Measurements from ENCODE around the gene CCDC185.

CCDC185 gene

DNA sequence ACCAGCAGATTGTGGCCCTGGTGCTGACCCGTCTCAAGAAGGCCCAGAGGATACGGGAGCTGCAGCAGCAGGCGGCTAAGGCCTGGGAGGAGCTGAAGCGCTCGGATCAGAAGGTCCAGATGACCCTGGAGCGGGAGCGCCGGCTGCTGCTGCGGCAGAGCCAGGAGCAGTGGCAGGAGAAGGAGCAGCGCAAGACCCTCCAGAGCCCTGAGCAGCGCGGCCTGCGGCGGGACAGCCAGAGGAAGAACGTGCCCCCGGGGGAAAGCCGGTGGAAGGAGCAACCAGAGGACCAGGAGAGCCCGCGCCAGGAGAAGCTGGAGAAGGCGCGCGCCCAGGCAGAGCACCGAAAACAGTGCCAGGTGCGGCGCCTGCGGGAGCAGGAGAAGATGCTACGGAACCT, 1.0 kb downstream of the CCDC185 start:
- TF ChIP-seq TEAD4 (IDR thresholded peaks at IDR 0.05): no peak
- TF ChIP-seq RAD21 (IDR thresholded peaks at IDR 0.05; ENCODE audit: low read depth): no peak
- no peak for TF ChIP-seq YY1 (IDR thresholded peaks at IDR 0.05; ENCODE audit: low read depth)
- no peak for TF ChIP-seq EP300 (IDR thresholded peaks at IDR 0.05; ENCODE audit: borderline replicate concordance)
- no peak for TF ChIP-seq TAF1 (IDR thresholded peaks at IDR 0.05; ENCODE audit: low read depth)
- no peak for TF ChIP-seq TCF12 (IDR thresholded peaks at IDR 0.05; ENCODE audit: low read depth)

DNA sequence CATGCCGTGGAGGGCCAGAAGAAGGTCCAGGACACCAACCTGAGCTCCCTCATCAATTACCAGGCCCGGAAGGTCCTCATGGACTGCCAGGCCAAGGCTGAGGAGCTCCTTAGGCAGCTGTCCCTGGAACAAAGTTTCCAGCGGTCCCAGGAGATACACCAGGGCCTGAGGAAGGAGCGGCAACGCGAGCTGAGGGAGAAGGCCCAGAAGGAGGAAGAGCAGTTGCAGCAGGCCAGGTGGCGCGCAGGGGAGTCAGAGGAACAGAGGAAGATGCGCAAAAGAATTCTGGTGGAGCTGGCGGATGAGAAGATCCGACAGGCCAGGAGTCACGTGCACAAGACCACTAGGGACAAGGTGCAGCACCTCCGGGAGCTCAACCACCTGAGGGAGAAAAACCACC, 1.5 kb downstream of the CCDC185 start:
- TF ChIP-seq, protein P1, sequence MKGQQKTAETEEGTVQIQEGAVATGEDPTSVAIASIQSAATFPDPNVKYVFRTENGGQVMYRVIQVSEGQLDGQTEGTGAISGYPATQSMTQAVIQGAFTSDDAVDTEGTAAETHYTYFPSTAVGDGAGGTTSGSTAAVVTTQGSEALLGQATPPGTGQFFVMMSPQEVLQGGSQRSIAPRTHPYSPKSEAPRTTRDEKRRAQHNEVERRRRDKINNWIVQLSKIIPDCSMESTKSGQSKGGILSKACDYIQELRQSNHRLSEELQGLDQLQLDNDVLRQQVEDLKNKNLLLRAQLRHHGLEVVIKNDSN (IDR thresholded peaks at IDR 0.05): no peak
- TF ChIP-seq TEAD4 (IDR thresholded peaks at IDR 0.05) (no peak), NFIC (IDR thresholded peaks at IDR 0.05) (no peak), CEBPB (IDR thresholded peaks at IDR 0.05) (no peak)

DNA sequence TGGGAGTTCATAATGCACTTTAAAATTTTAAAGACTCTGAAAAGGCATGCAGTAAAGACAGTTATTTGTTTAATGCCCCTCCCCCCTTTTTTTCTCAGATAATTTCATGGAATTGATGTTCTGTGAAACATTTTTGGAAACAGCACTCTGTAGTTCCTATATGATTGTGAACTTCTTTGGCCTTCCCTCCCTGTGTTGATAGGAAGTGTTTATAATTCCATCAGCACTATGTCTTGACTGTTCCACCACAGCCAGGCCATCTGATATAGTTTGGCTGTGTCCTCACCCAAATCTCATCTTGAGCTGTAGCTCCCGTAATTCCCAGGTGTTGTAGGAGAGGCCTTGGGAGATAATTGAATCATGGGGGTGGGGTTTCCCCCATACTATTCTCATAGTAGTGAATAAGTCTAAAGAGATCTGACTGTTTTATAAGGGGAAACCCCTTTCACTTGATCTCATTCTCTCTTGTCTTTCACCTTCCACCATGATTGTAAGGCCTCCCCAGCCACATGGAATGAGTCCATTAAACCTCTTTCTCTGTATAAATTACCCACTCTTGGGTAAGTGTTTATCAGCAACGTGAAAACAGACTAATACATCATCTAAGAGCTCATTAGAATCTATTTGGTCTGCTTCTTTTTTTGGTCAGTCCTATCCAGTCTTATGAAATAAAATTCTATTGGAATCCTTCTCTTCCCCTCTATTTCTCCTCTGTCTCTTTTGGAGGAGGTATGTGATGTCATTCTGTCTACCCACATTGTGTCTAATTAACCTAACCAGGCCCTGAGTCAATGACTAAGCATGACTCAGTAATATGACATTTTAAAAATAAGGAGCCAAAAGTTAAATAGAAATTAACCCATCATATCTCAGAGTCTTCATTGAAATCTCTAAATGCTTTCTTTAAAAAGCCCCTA, 8.9 kb downstream of the CCDC185 start:
- TF ChIP-seq EGR1 (IDR thresholded peaks at IDR 0.05) (no peak), CEBPB (IDR thresholded peaks at IDR 0.05) (no peak), ZBTB7A (IDR thresholded peaks at IDR 0.05; ENCODE audit: low read depth) (no peak), TCF12 (IDR thresholded peaks at IDR 0.05; ENCODE audit: low read depth) (no peak), FOXM1 (IDR thresholded peaks at IDR 0.05; ENCODE audit: borderline replicate concordance, low read depth) (no peak), TEAD4 (IDR thresholded peaks at IDR 0.05) (no peak), TAF1 (IDR thresholded peaks at IDR 0.05; ENCODE audit: low read depth) (no peak), YY1 (IDR thresholded peaks at IDR 0.05; ENCODE audit: low read depth) (no peak), RAD21 (IDR thresholded peaks at IDR 0.05; ENCODE audit: low read depth) (no peak), NFIC (IDR thresholded peaks at IDR 0.05) (no peak), EP300 (IDR thresholded peaks at IDR 0.05; ENCODE audit: borderline replicate concordance) (no peak)
- TF ChIP-seq, protein P1 (IDR thresholded peaks at IDR 0.05): no peak
- TF ChIP-seq, protein P2, sequence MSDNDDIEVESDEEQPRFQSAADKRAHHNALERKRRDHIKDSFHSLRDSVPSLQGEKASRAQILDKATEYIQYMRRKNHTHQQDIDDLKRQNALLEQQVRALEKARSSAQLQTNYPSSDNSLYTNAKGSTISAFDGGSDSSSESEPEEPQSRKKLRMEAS (IDR thresholded peaks at IDR 0.05): no peak

DNA sequence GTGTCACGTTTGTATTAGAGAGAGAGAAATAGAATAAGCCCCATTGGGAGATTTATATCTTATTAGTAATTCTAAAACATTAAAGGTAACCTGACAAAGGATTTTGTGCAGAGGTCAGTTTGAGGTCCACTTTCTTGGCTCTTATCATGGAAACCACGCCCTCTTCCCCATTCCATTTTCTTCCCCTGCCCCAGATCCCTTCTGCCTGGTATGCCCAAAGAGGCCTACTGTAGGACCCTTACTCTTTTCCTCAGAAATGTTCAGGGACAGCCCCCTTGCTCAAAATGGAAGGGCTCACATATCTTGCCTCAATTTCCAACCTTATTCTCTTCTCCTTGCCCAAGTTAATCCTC, 9.6 kb downstream of the CCDC185 start:
- TF ChIP-seq, protein P1 (IDR thresholded peaks at IDR 0.05): no peak
- TF ChIP-seq EP300 (IDR thresholded peaks at IDR 0.05; ENCODE audit: borderline replicate concordance): no peak
- TF ChIP-seq, protein P3, sequence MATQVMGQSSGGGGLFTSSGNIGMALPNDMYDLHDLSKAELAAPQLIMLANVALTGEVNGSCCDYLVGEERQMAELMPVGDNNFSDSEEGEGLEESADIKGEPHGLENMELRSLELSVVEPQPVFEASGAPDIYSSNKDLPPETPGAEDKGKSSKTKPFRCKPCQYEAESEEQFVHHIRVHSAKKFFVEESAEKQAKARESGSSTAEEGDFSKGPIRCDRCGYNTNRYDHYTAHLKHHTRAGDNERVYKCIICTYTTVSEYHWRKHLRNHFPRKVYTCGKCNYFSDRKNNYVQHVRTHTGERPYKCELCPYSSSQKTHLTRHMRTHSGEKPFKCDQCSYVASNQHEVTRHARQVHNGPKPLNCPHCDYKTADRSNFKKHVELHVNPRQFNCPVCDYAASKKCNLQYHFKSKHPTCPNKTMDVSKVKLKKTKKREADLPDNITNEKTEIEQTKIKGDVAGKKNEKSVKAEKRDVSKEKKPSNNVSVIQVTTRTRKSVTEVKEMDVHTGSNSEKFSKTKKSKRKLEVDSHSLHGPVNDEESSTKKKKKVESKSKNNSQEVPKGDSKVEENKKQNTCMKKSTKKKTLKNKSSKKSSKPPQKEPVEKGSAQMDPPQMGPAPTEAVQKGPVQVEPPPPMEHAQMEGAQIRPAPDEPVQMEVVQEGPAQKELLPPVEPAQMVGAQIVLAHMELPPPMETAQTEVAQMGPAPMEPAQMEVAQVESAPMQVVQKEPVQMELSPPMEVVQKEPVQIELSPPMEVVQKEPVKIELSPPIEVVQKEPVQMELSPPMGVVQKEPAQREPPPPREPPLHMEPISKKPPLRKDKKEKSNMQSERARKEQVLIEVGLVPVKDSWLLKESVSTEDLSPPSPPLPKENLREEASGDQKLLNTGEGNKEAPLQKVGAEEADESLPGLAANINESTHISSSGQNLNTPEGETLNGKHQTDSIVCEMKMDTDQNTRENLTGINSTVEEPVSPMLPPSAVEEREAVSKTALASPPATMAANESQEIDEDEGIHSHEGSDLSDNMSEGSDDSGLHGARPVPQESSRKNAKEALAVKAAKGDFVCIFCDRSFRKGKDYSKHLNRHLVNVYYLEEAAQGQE (IDR thresholded peaks at IDR 0.05; ENCODE audit: low read depth): no peak
- TF ChIP-seq NFIC (IDR thresholded peaks at IDR 0.05): no peak
- no peak for TF ChIP-seq EGR1 (IDR thresholded peaks at IDR 0.05)
- TF ChIP-seq TCF12 (IDR thresholded peaks at IDR 0.05; ENCODE audit: low read depth): no peak
- no peak for TF ChIP-seq RAD21 (IDR thresholded peaks at IDR 0.05; ENCODE audit: low read depth)
- no peak for TF ChIP-seq ZBTB7A (IDR thresholded peaks at IDR 0.05; ENCODE audit: low read depth)
- TF ChIP-seq, protein P2 (IDR thresholded peaks at IDR 0.05): no peak
- TF ChIP-seq YY1 (IDR thresholded peaks at IDR 0.05; ENCODE audit: low read depth): no peak
- no peak for TF ChIP-seq CREB1 (IDR thresholded peaks at IDR 0.05; ENCODE audit: low read depth)
- TF ChIP-seq FOXM1 (IDR thresholded peaks at IDR 0.05; ENCODE audit: borderline replicate concordance, low read depth): no peak

DNA sequence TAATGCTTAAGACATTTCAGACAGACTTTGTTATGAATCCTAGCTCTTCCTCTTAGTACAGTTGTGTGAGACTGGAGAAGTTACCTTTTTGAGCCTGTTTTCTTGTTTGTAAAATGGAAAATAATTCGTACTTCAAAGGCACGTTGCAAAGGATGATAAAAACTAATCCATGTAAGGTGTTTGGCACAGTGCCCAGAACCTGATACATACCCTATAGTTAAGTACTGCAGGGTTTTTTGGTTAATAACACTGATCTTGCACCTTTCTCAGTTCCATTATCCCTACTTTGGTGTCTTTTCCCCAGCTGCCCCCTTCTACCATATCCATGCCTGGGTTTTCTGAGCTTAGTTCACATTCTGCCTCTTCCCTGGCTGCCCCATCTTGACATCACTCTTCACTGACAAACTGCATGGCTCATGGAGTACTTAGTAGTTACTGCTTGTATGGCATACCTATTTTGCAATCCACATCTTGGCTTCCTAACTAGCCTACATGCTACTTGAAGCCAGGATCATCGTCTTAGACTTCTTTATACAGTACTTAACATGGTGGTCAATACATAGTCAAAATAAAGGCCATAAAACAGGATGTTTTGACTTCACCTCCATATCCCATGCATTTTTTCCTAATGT, 10.1 kb downstream of the CCDC185 start:
- TF ChIP-seq YY1 (IDR thresholded peaks at IDR 0.05; ENCODE audit: low read depth): no peak
- TF ChIP-seq, protein P3 (IDR thresholded peaks at IDR 0.05; ENCODE audit: low read depth): no peak
- no peak for TF ChIP-seq RAD21 (IDR thresholded peaks at IDR 0.05; ENCODE audit: low read depth)
- TF ChIP-seq NFIC (IDR thresholded peaks at IDR 0.05): peak; percentile 55
